A673 (cell line): ENCODE data around the gene CCDC102A. TPM values are rescaled to one million over a fixed set of nuclear protein-coding genes. Genes with fewer than 3 reads are reported as not detected.

Source experiments
- BruUV-seq: library from RNA; stranded (reverse); fragments of 400-500 nt; replicated peaks from 2 replicates; lab custom pipeline; 2021; lab: Mats Ljungman, UMichigan
- CTCF ChIA-PET: fragments of 300-600 bp; sonication (Branson Sonifier 250); formaldehyde crosslinking; loops from one replicate; lab custom pipeline; 2022; ENCODE audit warnings: antibody characterized with exemption; lab: Charles Lee
- POLR2A ChIA-PET: fragments of 300-600 bp; sonication (Branson Sonifier 250); formaldehyde crosslinking; loops from one replicate; lab custom pipeline; 2022; ENCODE audit warnings: antibody characterized with exemption; ENCODE audit not compliant: low non-redundant PET; lab: Charles Lee
- DNase-seq: peaks from one replicate; pipeline ENCODE4 v3.0.0-alpha.2; 2015; ENCODE audit warnings: low spot score
- H3K27ac ChIP-seq: fragments of 200-600 bp; sonication (generic); 2 replicates; pipeline ENCODE4 v1.5.1; 2016; ENCODE audit warnings: mixed run types, low read depth, mild to moderate bottlenecking, mixed read lengths, antibody characterized with exemption, low read length; ENCODE audit not compliant: poor library complexity, severe bottlenecking
- H3K27me3 ChIP-seq: fragments of 200-600 bp; sonication (generic); replicated peaks from 2 replicates; pipeline ENCODE4 v1.6.1; 2017; ENCODE audit warnings: mixed run types, low read depth, mild to moderate bottlenecking, mixed read lengths, antibody characterized with exemption, low read length; ENCODE audit not compliant: insufficient read depth, poor library complexity
- H3K36me3 ChIP-seq: fragments of 200-600 bp; sonication (generic); 2 replicates; pipeline ENCODE4 v1.6.1; 2016; ENCODE audit warnings: mixed run types, mild to moderate bottlenecking, mixed read lengths, antibody characterized with exemption, low read length; ENCODE audit not compliant: insufficient read depth, poor library complexity, severe bottlenecking
- H3K4me1 ChIP-seq: fragments of 200-600 bp; sonication (generic); 2 replicates; pipeline ENCODE4 v1.6.1; 2017; ENCODE audit warnings: mixed run types, mild to moderate bottlenecking, mixed read lengths, antibody characterized with exemption, low read length; ENCODE audit not compliant: insufficient read depth, poor library complexity, severe bottlenecking
- H3K4me3 ChIP-seq: fragments of 200-600 bp; sonication (generic); 2 replicates; pipeline ENCODE4 v1.5.1; 2016; ENCODE audit warnings: low read depth, mixed run types, mild to moderate bottlenecking, mixed read lengths, low read length; ENCODE audit not compliant: poor library complexity, severe bottlenecking
- H3K9me3 ChIP-seq: fragments of 200-600 bp; sonication (generic); 2 replicates; pipeline ENCODE4 v1.6.1; 2016; ENCODE audit warnings: mixed run types, low read depth, mild to moderate bottlenecking, mixed read lengths, antibody characterized with exemption, low read length; ENCODE audit not compliant: poor library complexity, severe bottlenecking
- CTCF ChIP-seq: fragments of 300-800, 200-600 bp; sonication (generic); conservative IDR thresholded peaks from 2 replicates; pipeline ENCODE4 v1.5.1; 2017; ENCODE audit warnings: low read depth, mild to moderate bottlenecking, antibody characterized with exemption, low read length, moderate library complexity, mixed read lengths
- EZH2 ChIP-seq: fragments of 200-600 bp; sonication (generic); IDR thresholded peaks from 2 replicates; pipeline ENCODE4 v1.6.1; 2017; ENCODE audit warnings: borderline replicate concordance, low read depth, mild to moderate bottlenecking, mixed read lengths, antibody characterized with exemption, low read length; ENCODE audit not compliant: poor library complexity, severe bottlenecking
- intact Hi-C: fragments of 100-400 bp; cut with micrococcal nuclease; formaldehyde crosslinking; loops from one replicate; pipeline ENCODE4 v1.10.0; 2022; ENCODE audit not compliant: unreplicated experiment
- total RNA-seq: library from RNA; stranded (reverse); gene quantifications from 2 replicates; pipeline ENCODE4 v1.2.3, GENCODE V29; 2021

The CCDC102A gene
- total RNA-seq, 1 experiment from 2014 or later = 10.3 TPM

GRCh38 chr16:57563487-57563750, 27.0 kb upstream of the CCDC102A start:
- Histone ChIP-seq H3K27ac (no peak overlapping the region), H3K9me3 (peaks cover 5% of the 10 kb centered on the region), H3K4me1 (no peaks in the 10 kb centered on the region), H3K36me3 (no peaks in the 10 kb centered on the region), H3K4me3 (no peak overlapping the region), H3K27me3 (no peaks in the 10 kb centered on the region)
- TF ChIP-seq CTCF (no peak), EZH2 (no peak)
- no peak for DNase-seq
- CTCF ChIA-PET = no interaction called here
- POLR2A ChIA-PET = no interaction called here
- intact Hi-C loops = no loop called here
- no TSS peak for BruUV-seq

- intact Hi-C loops = no loop called here
- peaks cover 5% of the 10 kb centered on the region for H3K9me3 ChIP-seq
- no peak overlapping the region for H3K27ac ChIP-seq
- ChIA-PET POLR2A (no interaction called here), CTCF (interaction anchor here (0.6 kb wide), 1 partner anchor 20 kb away, joined by 8 read pairs; no protein-coding TSS in a partner anchor)
- no peak for TF ChIP-seq EZH2
- no peak for TF ChIP-seq CTCF
- H3K27me3 ChIP-seq = no peaks in the 10 kb centered on the region
- no peaks in the 10 kb centered on the region for H3K4me1 ChIP-seq
- no TSS peak for BruUV-seq
- H3K4me3 ChIP-seq = no peak overlapping the region
- DNase-seq = no peak
- no peaks in the 10 kb centered on the region for H3K36me3 ChIP-seq
Measured at GRCh38 chr16:57562669-57563486, 26.5 kb upstream of the CCDC102A start.

GRCh38 chr16:57562066-57562465, 25.7 kb upstream of the CCDC102A start:
- intact Hi-C loops = no loop called here

More at GRCh38 chr16:57562066-57562465, 25.7 kb upstream of the CCDC102A start:
- H3K4me1 ChIP-seq = no peaks in the 10 kb centered on the region
- ChIA-PET CTCF (interaction anchor here (0.6 kb wide), 1 partner anchor 330 kb away, joined by 6 read pairs; no protein-coding TSS in a partner anchor), POLR2A (no interaction called here)
- no peak for DNase-seq
- TF ChIP-seq EZH2 = no peak
- TF ChIP-seq CTCF = no peak
- H3K4me3 ChIP-seq = no peak overlapping the region
- no TSS peak for BruUV-seq
- H3K27ac ChIP-seq = no peak overlapping the region
- H3K9me3 ChIP-seq = peaks cover 5% of the 10 kb centered on the region
- H3K27me3 ChIP-seq = no peaks in the 10 kb centered on the region
- no peaks in the 10 kb centered on the region for H3K36me3 ChIP-seq
